HepG2 (cell line): Measurements from ENCODE around the gene INKA1. TPM values are rescaled to one million over a fixed set of nuclear protein-coding genes. Genes with fewer than 3 reads are reported as not detected.

Source experiments
- ATAC-seq: fragments of 200-7000 bp; cut with Tn5 transposase; 3 replicates; pipeline ENCODE4 v1.9.1; 2020; ENCODE audit warnings: mild to moderate bottlenecking, moderate library complexity
- BruUV-seq: library from RNA; stranded (reverse); fragments of 400-500 nt; replicated peaks from 2 replicates; lab custom pipeline; 2021; lab: Mats Ljungman, UMichigan
- CTCF ChIA-PET: fragments of 300-600 bp; formaldehyde crosslinking; extraction: SDS; loops from one replicate; lab custom pipeline; 2021; ENCODE audit warnings: low total read pairs, inconsistent platforms, low intra/inter-chr PET ratio; lab: Yijun Ruan, JAX
- POLR2A ChIA-PET: fragments of 350-600 bp; sonication (Branson Sonifier 250); formaldehyde crosslinking; loops from one replicate; lab custom pipeline; 2020; ENCODE audit warnings: antibody characterized with exemption, inconsistent platforms; lab: Yijun Ruan, JAX
- DNase-seq: peaks from one replicate; pipeline ENCODE4 v3.0.0-alpha.2; 2015; ENCODE audit warnings: low spot score
- FAIRE-seq: peaks from 3 replicates; lab custom pipeline; 2011; peaks lifted over from hg19 to GRCh38; lab: Jason Lieb, UNC
- H2AFZ ChIP-seq: one replicate; pipeline ENCODE4 v1.6.1; 2011; ENCODE audit warnings: low read length, inconsistent platforms
- H3K27ac ChIP-seq: fragments of 300-600 bp; 3 replicates; pipeline ENCODE4 v1.8.0; 2011; ENCODE audit warnings: mixed run types, mild to moderate bottlenecking, mixed read lengths, low read length, inconsistent platforms; ENCODE audit not compliant: insufficient read depth; ENCODE audit errors: extremely low read length
- H3K27me3 ChIP-seq, 2 experiments: fragments of 200-600 bp in 1 of 2; 2 replicates in 1 of 2; 3 replicates in 1 of 2; pipeline versions ENCODE4 v1.6.0 to v1.8.0; 2011; ENCODE audit warnings: low read length in 2 of 2, mild to moderate bottlenecking in 2 of 2, moderate library complexity in 2 of 2, inconsistent platforms in 1 of 2; ENCODE audit not compliant: insufficient read depth in 2 of 2, control insufficient read depth in 1 of 2
- H3K36me3 ChIP-seq, 2 experiments: fragments of 200-600 bp in 1 of 2; replicated peaks in 1 of 2; 2 replicates in 1 of 2; 3 replicates in 1 of 2; pipeline versions ENCODE4 v1.5.1 to v1.8.0; 2011; ENCODE audit warnings: low read length in 2 of 2, inconsistent platforms in 1 of 2; ENCODE audit not compliant: insufficient read depth in 2 of 2, control insufficient read depth in 1 of 2
- H3K4me1 ChIP-seq: 2 replicates; pipeline ENCODE4 v1.5.1; 2012; ENCODE audit warnings: low read length, inconsistent platforms; ENCODE audit not compliant: insufficient read depth
- H3K4me2 ChIP-seq: 2 replicates; pipeline ENCODE4 v1.6.0; 2011; ENCODE audit warnings: low read depth, low read length, inconsistent platforms
- H3K4me3 ChIP-seq, 3 experiments: fragments of 200-600 bp in 1 of 3; sonication (generic), shearing (Covaris generic) in 1 of 3; replicated peaks in 1 of 3; 2 replicates each; pipeline ENCODE4 v1.5.1; 2011 to 2016; ENCODE audit warnings: low read length in 3 of 3, inconsistent platforms in 2 of 3, low read depth in 2 of 3, mild to moderate bottlenecking in 2 of 3, control low read depth in 1 of 3, mixed read lengths in 1 of 3; ENCODE audit not compliant: insufficient read depth in 1 of 3
- H3K79me2 ChIP-seq: one replicate; pipeline ENCODE4 v1.6.1; 2011; ENCODE audit warnings: low read length, inconsistent platforms; ENCODE audit not compliant: insufficient read depth
- H3K9ac ChIP-seq: 2 replicates; pipeline ENCODE4 v1.6.0; 2011; ENCODE audit warnings: mild to moderate bottlenecking, low read depth, low read length, inconsistent platforms; ENCODE audit not compliant: insufficient read depth
- H3K9me3 ChIP-seq: 2 replicates; pipeline ENCODE4 v1.5.1; 2012; ENCODE audit warnings: mild to moderate bottlenecking, low read length
- H4K20me1 ChIP-seq: 2 replicates; pipeline ENCODE4 v1.6.0; 2011; ENCODE audit warnings: inconsistent platforms, mild to moderate bottlenecking, low read length, moderate library complexity; ENCODE audit not compliant: insufficient read depth
- AHR ChIP-seq: IDR thresholded peaks from 2 replicates; pipeline ENCODE4 v1.6.1; 2018; ENCODE audit warnings: missing genetic modification reagents, missing compliant biosample characterization
- ARID3A ChIP-seq: IDR thresholded peaks from 2 replicates; pipeline ENCODE4 v1.6.1; 2012; ENCODE audit warnings: low read depth, low read length, improper control_type of control experiment
- ARNT2 ChIP-seq: sonication (generic); formaldehyde crosslinking; IDR thresholded peaks from 2 replicates; pipeline ENCODE4 v1.8.0; 2022; ENCODE audit warnings: mild to moderate bottlenecking, low read depth, missing genetic modification reagents, moderate library complexity
- DZIP1 ChIP-seq: sonication (generic); formaldehyde crosslinking; IDR thresholded peaks from 2 replicates; pipeline ENCODE4 v1.5.0; 2020; ENCODE audit warnings: mild to moderate bottlenecking, missing genetic modification reagents
- HNF4A ChIP-seq: sonication (generic); formaldehyde crosslinking; IDR thresholded peaks from 2 replicates; pipeline ENCODE4 v1.4.0; 2020; ENCODE audit warnings: missing genetic modification reagents
- HOMEZ ChIP-seq: IDR thresholded peaks from 2 replicates; pipeline ENCODE4 v1.6.1; 2016; ENCODE audit warnings: low read depth
- KAT7 ChIP-seq: IDR thresholded peaks from 2 replicates; pipeline ENCODE4 v1.6.1; 2018; ENCODE audit warnings: borderline replicate concordance, missing compliant biosample characterization
- NR0B2 ChIP-seq: sonication (generic); formaldehyde crosslinking; IDR thresholded peaks from 2 replicates; pipeline ENCODE4 v1.4.0; 2020; ENCODE audit warnings: mild to moderate bottlenecking, missing genetic modification reagents
- PREB ChIP-seq: sonication (generic); formaldehyde crosslinking; IDR thresholded peaks from 2 replicates; pipeline ENCODE4 v1.4.0; 2020; ENCODE audit warnings: missing genetic modification reagents
- SAP130 ChIP-seq: IDR thresholded peaks from 2 replicates; pipeline ENCODE4 v1.6.1; 2016; ENCODE audit warnings: low read depth
- SYNCRIP ChIP-seq: fragments of 200-400 bp; formaldehyde crosslinking; IDR thresholded peaks from 2 replicates; pipeline ENCODE4 v1.6.1; 2018; ENCODE audit warnings: mild to moderate bottlenecking, low read depth, low read length; ENCODE audit not compliant: insufficient read depth
- ZKSCAN1 ChIP-seq: fragments of 150-350 bp; IDR thresholded peaks from 2 replicates; pipeline ENCODE4 v1.6.1; 2014; ENCODE audit warnings: low read length
- ZNF660 ChIP-seq: sonication (generic); formaldehyde crosslinking; IDR thresholded peaks from 2 replicates; pipeline ENCODE4 v1.5.1; 2020; ENCODE audit warnings: mild to moderate bottlenecking, low read depth, missing genetic modification reagents, borderline replicate concordance
- ZNF770 ChIP-seq: sonication (generic); formaldehyde crosslinking; IDR thresholded peaks from 2 replicates; pipeline ENCODE4 v1.5.0; 2020; ENCODE audit warnings: mild to moderate bottlenecking, missing genetic modification reagents
- WGBS: methylation state at CpG from one replicate; pipeline ENCODE4 v1.1.6; 2017; ENCODE audit warnings: low lambda C conversion rate; 5-methylcytosine and 5-hydroxymethylcytosine counted together
- in situ Hi-C: cut with HindIII; loops from 2 replicates; pipeline ENCODE4 v1.10.0; 2017; ENCODE audit warnings: low pct_unique_long_range_greater_than_20kb; ENCODE audit not compliant: extremely low pct_ligation_motif_present
- intact Hi-C: fragments of 100-400 bp; cut with micrococcal nuclease; formaldehyde crosslinking; loops from one replicate; pipeline ENCODE4 v1.10.0; 2022; ENCODE audit not compliant: unreplicated experiment
- polyA plus RNA-seq, 8 experiments: library from polyadenylated mRNA; depleted of rRNA in 3 of 8; stranded (reverse) in 7 of 8; unstranded in 1 of 8; fragments of >200 nt; fragmentation: Illumina TruSeq in 4 of 8; extraction: Trizol in 4 of 8; gene quantifications; 2 replicates each; pipeline versions ENCODE4 v1.2.1 to v1.2.3, GENCODE V29; 2011 to 2016; ENCODE audit warnings: low read depth in 4 of 8, missing spikeins in 1 of 8, mixed read lengths in 1 of 8; ENCODE audit not compliant: insufficient read depth in 1 of 8
- total RNA-seq, 5 experiments: library from RNA; depleted of rRNA; stranded (reverse); fragments of >200 nt; fragmentation: Illumina TruSeq; extraction: Trizol; gene quantifications; 2 replicates each; pipeline ENCODE4 v1.2.3, GENCODE V29; 2016; ENCODE audit warnings: low read depth in 1 of 5

The INKA1 gene
- total and polyA plus RNA-seq, 2 of the 13 experiments (the other 11 are each of a cell fraction or from before 2014, with no cell fraction given) = 0.22 to 0.41 TPM

- H2AFZ ChIP-seq = no peak overlapping the region
- no peaks in the 10 kb centered on the region for H4K20me1 ChIP-seq
- in situ Hi-C loops = no loop called here
- H3K4me2 ChIP-seq = peak overlapping the region; percentile 28; the same call in 1 of the 2 replicates
- no peaks in the 10 kb centered on the region for H3K27me3 ChIP-seq
- no peaks in the 10 kb centered on the region for H3K9me3 ChIP-seq
- intact Hi-C loops = loop anchor here (2.0 kb wide), 1 partner anchor 61 kb away; no protein-coding TSS in a partner anchor
- BruUV-seq = no TSS peak
- peak overlapping the region; percentile 49 for H3K9ac ChIP-seq
- peaks cover 54% of the 10 kb centered on the region for H3K4me1 ChIP-seq
- H3K27ac ChIP-seq = peak overlapping the region; percentile 75
- WGBS = 83% methylated on average over 3 of the region's 3 CpGs
- ChIA-PET CTCF (no interaction called here), POLR2A (interaction anchor here (1.0 to 1.9 kb wide), 2 partner anchors 43 to 84 kb away, joined by 3 to 8 read pairs; partner anchors contain the start of genes INKA1 and MON1A)
- peak; percentile 15; the same call in 2 of the 3 replicates for ATAC-seq
- no peaks in the 10 kb centered on the region for H3K79me2 ChIP-seq
- peak; percentile 60 for DNase-seq
- peak; percentile 74 for FAIRE-seq
- no peak overlapping the region for H3K4me3 ChIP-seq
- peaks cover 2 to 17% of the 10 kb centered on the region in 2 experiments; a peak in 2 of 5 replicates for H3K36me3 ChIP-seq
- no peak for TF ChIP-seq HOMEZ (CRISPR knock-in tag)
- 0 out of 2 replicates have a peak, but pooled peaks have one; percentile 13 for TF ChIP-seq SAP130 (CRISPR knock-in tag)
- 0 out of 2 replicates have a peak, but pooled peaks have one; percentile 30 for TF ChIP-seq ARID3A
- no peak for TF ChIP-seq PREB
- TF ChIP-seq ZNF660 = no peak
- no peak for TF ChIP-seq SYNCRIP
- no peak for TF ChIP-seq ZKSCAN1
- TF ChIP-seq DZIP1 (CRISPR knock-in tag) = no peak
- TF ChIP-seq KAT7 = no peak
- peak; percentile 87 for TF ChIP-seq HNF4A (CRISPR knock-in tag)
- no peak for TF ChIP-seq AHR (CRISPR knock-in tag)
- no peak for TF ChIP-seq ZNF770 (CRISPR knock-in tag)
- peak; percentile 38; the same call in 1 of the 2 replicates for TF ChIP-seq ARNT2 (CRISPR knock-in tag)
- no peak for TF ChIP-seq NR0B2 (CRISPR knock-in tag)
Measured at GRCh38 chr3:49845694-49846093, 42.6 kb downstream of the INKA1 start.
